Endometrium (tissue), 2 donors: ENCODE measurements around the gene ZBTB17.

Experiments used
- FAIRE-seq: peaks from 2 replicates; lab custom pipeline; 2012; peaks lifted over from hg19 to GRCh38; lab: Jason Lieb, UNC
- donor health status: control.
- donor health status: control.

ZBTB17 gene

DNA sequence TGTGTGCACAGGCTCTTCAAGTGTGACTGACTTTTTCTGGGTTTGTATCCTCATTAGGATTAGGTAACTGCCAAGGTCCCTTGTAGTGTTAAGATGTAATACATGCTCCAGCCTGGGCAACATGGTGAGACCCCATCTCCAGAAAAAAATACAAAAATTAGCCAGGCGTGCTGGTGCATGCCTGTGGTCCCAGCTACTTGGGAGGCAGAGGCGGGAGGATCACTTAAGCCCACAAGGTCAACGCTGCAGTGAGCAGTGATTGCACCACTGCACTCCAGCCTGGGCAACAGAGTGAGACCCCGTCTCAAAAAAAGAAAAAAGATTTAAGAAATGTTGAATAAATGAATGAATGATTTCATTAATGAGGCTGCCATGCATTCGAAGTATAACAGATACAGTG is 15.1 kb downstream of the ZBTB17 start:
- no peak for FAIRE-seq

DNA sequence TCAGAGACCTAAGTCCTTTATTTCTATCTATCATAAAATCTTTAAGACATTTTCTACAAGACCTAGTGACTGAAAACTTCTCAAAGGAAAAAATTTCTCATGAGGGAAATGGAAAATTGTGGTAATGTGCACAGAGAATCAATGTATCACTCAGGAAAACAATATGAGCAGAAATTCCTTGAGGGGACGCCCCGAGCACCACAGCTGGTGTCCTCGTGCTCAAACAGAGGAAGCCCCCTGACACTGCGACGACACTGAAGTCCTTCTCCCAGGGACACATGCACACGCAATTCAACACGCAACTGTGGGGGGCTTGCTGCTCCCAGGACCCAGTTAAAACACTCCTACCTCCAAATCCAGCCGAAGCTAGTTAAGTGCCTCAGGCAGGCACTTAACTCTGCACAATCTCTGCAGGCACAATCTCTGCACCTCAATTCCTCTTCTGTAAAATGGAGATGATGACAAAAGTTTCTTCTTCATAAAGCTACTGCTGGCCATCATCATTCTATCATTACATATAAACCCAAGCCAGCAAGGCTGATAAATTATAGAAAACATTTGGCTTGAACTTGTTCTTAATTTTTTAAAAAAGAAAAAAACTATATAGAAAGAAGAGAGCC is 16.0 kb downstream of the ZBTB17 start:
- no peak for FAIRE-seq

DNA sequence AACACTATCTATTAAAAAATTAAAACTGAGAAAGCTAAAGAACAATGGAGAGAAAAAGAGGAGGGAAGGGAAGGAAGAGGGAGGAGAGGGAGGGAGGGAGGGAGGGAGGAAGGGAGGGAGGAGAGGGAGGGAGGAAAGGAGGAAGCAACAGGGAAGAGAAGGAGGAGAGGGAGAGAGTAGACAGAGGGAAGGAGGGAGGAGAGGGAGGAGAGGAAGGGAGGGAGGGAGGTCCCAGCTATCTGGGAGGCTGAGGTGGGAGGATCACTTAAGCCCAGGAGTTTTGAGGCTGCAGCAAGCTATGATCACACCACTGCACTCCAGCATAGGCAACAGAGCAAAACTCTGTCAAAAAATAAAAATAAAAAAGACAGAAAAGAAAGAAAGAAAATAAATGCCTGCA is 16.5 kb downstream of the ZBTB17 start:
- FAIRE-seq: no peak

DNA sequence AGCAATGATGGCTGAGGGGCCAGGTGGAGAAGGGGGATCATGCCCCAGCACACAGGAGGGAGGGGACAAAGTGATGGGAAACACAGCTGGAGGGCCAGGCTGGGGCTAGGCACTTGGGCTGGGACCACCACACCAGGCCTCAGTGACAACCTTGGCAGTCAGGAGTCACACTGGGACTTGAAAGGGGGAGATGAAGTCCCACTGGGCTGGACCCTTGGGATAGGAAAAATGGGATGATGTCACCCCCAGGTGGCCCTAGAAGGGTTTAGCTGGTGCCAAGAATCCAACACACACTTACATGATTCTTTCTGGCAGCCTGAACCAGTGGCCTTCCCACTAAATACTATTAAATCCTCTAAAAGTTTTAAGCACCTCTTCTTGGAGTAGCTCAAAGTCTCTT is 17.1 kb downstream of the ZBTB17 start:
- FAIRE-seq: no peak

DNA sequence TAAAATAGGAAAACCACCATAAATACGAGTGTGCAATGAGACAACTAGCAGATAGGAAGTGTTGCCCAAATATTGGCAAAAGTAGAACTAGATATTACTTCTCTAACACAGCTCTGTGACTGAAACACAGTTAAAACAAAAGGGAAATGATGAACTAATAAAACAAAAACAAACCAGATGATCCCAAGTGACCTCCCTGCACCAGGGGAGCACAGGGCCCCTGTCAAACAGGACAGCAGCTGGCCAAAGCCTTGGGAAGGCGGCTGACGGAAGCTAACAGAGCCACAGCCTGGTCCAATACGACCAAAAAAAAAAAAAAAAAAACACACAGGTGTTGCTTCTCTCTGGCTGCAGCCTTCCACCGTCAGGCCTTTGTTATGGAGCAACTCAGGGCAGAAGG is 17.8 kb downstream of the ZBTB17 start:
- FAIRE-seq: no peak

DNA sequence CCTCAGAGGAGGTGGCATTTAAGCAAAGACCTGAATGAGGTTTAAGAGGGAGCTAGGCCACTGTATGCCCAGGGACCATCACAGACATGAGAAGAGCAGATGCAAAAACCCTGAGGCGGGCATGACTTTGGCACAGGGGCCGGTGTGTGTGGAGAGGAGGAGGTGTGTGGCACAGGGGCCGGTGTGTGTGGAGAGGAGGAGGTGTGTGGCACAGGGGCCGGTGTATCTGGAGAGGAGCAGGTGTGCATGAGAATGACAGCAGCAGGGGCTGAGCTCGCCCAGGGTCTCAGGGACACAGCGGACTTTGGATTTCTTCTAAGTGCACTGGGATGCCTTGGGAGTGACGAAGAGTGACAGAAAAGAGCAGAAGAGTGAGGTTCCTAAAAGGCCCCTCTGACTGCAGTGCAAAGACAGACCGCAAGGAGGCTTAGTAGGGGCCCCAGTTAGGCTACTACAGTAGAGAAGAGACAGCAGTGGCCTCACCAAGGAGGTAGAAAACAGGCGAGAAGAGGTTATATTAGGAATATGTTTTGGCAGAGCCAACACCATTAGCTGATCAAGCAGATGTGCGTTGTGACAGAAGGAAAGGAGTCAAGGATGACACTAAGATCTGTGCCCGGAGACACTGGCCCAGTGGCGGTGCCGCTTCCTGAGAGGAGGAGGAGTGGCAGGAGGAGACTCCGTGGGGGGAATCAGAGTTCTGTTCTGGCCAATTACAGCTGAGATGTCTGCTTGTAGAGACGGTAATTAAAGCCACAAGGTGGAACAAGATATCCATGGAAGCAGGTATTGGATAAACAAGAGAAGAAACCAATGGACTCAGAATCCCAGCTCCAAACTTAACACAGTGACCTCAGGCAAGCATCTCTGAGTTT is 18.4 kb downstream of the ZBTB17 start:
- FAIRE-seq: no peak

DNA sequence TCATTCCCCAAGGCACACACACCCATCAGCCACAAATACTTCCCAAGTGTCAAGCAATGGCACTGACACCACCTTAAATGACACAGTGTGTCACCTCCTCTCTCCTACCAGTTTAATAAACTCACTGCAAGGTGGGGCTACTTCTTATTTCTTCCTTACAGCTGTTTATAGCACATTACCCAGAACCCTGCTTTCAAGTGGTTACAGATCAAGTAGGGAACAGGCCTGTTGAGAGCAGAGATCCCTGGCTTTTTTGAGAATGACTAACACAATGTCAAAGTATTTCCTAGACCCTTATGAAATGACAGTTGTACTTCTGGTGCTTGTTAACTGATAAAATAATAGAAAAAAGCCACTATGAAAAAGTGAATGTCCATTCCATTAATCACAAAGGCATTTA is 19.8 kb downstream of the ZBTB17 start:
- no peak for FAIRE-seq

DNA sequence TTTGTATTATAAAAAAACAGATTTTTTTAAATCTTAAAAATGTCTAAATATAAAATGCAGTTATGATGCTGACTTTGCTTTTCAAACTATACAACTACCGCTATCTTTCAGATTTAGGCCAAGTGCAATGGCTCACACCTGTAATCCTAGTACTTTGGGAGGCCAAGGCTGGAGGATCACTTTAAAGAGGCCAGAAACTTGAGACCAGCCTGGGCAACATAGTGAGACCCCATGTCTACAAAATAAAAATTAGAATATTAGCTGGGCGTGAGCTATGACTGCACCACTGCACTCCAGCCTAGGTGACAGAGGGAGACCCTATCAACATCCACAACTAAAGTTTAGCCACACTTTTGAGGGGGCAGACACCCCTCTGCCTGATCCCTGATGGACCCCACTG is 20.3 kb downstream of the ZBTB17 start:
- FAIRE-seq: no peak

DNA sequence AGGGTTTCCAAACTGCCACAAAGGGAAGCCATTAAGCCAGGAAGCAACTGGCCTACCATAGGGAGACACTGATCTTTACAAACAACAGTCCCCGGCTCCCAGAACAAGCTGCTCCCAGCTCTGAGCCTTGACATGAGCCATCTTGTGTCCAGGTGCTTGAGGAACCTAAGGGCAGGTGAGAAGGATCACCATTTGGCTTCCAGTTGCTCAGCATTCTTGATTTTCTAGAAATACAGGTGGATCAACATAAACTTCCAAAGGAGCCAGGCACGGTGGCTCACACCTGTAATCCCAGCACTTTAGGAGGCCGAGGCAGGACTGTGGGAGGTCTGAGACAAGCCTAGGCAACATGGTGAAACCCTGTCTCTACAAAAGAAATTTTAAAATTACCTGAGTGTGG is 21.6 kb downstream of the ZBTB17 start:
- FAIRE-seq: no peak

DNA sequence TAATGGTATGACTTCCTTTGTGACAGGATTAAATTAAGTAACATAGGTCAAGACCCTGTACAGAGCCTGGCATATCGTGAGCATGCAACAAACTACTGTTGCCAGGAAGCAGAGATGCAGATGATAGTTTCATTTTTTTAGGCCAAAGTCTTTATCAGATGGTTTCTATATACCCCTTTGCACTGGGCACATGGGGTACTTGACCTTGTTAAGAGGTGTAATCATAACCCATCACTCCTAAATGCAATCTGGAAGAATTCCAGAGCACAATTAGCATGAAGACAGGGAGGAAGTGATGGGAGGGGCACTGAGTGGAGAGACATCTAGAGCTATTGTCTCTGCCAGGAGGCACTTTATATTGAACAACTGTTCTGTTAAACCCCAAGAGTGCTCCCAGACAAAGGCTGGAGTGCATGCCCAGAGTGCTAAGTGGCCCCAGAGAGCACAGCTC is 22.1 kb downstream of the ZBTB17 start:
- no peak for FAIRE-seq

DNA sequence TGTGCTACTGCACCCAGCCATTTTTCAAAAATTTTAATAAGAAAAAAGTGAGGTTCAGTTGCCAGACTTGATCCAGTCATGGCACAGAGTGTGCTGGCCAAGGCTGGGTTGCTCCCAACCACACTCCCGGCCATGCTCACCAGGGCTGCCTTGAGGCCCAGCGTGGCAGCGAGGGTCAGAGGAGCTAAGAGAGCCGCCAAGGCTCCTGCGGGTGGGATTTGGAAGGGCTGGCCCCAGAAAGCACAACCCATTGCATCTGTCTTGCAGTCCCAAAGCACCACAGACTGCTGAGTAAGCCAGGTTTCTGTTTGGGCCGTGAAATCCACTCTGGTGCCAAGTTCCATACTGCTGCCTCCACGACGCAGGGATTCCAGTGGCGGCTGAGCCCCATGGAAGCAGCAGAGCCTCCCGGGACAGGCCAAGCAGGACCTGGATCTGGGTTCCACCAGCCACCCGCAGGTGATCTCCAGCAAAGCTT is 22.6 kb downstream of the ZBTB17 start:
- no peak for FAIRE-seq

DNA sequence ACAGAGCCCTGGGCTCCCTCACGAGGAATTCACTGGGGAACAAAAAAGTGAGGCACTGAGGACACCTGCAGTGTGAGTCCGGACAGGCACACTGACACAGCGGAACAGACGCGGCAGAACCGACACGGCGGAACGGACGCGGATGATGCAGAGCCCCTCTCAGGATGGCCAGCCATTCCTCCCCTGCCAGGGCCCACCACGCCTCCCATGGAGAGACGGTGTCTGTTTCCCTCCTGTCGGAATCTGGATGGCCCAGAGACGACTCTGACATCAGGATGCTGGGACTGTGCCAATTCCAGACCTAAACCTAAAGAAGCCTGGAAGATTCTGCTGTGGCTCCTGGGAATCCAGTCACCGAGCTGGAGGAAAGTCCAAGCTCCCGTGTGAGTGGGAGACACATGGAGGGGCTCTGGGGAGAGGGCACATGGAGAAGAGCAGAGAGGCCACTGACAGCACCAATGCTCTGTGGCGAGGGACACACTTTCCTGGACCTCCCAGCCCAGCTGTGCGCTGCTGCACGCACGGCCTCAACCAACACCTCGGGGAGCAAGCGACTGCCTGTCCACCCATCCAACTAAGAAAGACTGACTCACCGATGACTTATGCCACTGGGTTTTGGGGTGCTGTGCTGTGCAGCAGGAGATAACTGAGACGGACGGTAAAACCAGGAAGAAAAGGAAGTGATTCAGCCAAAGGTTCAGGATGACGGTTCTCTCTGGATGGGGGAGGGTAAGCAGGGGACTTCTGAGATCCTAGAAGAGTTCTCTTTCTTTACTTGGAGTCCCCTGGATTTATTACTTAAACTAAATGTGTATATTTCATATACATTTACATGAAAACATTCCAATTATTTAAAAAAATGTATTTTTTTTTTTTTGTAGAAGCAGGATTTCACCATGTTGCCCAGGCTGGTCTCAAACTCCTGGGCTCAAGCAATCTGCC is 23.3 kb downstream of the ZBTB17 start:
- FAIRE-seq: no peak

DNA sequence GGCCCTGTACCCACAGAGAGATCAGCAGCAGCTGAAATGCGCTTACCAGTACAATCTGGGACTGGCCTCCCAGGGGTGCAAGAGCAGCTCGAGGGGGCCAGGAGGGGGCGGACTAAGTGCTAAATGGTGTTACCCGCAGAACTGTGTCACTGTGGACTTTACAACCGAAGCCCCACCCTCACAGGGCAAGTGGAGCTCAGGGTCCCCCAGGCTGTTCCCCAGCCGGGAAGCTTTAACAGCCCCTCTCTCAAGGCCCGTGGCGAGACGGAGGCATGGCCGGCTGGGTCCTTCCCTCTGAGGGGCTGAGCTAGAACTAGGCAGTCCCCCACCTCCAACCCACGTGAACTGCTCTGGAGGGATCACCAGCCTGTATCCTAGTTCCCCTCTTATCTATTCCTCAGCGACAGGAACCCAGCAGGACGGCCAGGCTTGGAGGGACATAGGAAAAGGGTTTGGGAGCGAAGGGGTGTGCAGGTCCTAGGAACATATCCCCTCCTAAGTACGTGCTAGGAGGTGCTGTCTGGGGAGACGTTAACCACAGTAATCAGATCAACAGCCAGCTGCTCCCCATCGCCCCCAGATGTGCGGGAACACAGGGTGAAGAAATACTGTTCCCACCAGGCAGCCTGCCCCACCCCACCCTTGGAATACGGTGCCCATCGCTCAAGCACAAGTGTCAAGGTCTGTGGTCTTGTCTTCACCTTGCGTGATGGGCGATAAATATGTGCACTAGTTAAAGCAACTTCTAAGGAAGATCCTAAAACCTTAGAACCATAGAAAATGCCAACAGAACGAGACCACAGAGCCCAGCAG is 24.4 kb downstream of the ZBTB17 start:
- FAIRE-seq: no peak

DNA sequence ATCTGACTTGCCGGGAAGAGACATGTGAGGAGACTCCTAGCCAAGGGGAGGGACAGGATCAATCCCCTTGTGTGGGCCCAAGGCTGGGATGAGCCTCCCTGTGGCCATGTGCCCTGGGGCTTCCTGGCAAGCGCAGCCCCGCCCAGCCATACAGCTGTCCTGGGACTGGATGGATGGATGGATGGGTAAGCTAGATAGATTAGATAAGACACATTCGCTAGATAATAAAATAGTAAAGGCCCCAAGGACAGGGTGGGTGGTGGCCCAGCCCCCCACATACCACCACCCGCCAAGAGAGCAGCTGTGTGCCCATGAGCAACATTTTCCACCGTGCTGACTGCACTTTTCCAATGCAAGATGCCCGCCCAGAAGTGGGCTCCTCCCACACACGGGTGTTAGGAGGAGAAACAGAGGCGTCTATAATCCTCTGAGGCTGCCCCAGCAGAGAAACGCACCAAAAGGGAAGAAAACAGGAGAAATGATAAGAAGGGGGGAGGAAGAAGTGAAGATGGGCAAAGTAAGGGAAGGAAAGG is 25.1 kb downstream of the ZBTB17 start:
- FAIRE-seq: no peak

DNA sequence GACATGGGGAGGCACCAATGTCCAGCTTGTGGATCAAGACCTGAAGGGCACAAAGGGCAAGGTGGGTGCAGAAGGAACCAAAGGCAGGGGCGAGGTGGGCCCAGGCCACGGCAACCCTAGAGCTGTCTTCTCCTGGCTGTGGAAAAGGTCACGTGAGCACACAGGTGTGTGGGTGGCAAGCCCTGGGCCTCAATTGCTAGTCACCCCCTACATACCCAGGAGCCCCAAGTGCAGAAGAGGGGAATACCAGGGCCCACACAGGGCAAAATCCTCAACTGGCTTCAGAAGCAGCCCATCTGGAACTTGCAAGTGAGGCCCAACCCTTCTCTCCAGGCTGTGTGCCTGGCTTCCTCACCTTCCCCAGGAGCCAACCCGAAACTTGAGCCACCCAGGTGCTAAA is 25.6 kb downstream of the ZBTB17 start:
- FAIRE-seq: no peak

DNA sequence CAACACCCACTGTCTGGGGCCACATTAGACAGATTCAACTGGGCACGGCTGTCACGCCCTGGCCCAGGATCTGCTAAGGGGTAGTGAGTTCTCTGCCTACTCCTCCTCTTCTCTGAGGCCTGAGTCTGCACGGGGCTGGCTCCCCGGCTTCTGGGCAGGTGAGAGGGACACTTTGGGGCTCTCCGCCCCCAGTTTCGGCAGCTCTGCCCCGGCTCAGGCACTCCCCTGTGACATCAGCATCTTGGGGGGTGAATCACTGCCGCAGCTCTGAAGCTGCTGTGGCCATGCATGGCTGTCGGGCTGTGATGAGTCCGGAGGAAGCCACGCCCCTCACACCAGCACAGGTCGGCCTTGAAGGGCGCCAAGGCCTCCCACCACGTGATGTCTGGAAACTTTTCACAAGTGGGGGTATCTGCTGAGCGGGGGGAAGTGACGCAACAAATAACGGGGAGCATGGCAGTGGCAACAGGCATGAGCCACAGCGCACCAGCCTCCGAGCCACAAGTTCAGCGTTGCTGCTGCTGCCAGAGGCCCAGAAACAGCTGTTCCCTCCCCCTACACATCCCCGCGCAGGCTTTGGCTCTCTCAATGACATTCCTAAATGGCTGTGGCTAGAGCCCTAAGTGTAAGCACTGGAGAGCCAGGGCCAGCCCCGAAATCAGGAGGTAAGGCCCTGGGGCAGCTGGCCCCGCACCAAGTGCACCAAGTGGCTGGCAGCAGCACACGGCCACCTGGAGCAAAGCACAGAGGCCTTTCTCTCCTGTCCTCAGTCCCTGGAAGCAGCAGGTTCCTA is 26.3 kb downstream of the ZBTB17 start:
- no peak for FAIRE-seq

DNA sequence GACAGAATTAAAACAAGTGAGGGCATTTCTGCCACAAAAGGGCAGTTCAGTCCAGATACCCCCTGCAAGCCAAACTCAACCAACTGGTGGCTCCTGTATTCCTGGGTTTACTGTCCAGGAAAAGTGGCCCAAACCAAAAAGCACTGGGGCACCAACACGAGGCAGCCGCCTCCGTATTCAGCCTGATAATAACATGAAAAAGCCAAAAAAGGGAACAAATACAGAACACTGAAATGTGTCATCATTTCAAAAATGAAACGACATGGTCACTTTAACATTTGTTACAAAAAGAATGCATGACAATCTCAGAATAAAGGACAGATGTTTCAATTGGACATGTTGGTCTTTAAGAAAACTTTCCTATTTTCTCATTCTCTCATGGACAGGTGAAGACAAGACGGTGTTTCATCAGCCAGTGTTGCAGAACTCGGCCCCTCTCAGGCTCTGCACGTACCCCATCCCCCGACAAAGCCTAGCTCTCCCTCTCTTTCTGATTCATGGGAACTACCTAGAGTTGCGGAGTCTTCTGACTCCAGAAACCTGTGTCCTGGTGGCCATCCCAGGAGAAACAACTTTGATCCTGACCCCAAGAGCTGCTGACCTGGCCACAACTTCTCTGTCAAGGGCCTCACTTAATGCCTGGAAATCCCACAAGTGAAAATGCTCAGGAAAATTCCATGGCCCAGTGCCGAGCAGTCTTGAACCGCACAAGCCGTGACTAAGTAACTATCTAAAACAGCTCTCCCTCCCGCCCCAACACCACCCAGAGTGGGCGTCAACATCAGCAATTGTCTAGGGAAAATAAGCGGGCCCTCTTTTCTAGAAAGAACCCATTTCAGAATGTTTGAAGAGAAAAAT is 27.1 kb downstream of the ZBTB17 start:
- no peak for FAIRE-seq

DNA sequence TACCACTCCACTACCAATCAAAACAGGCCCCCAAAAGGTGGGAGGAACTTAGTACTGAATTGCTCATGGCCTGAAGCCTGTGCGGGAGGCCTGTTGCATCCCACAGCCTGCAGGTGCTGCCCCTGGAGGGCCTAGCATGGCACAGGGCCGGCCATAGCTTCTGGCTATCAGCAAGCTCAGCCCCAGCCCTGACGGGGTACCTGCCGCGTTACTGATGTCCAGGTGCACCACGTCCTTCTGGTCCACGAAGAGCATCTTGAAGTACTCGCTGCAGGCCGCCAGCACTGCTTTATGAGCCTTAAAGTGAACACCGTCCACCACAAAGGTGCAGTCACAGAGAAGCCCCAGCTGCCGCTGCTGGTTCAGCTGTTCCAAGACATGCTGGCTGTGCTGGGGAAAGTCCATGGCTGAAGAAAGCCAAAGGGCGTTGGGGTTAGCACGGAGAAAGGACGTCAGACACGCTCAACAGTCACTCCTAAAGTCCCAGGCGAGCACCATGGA is 27.8 kb downstream of the ZBTB17 start:
- FAIRE-seq: no peak

DNA sequence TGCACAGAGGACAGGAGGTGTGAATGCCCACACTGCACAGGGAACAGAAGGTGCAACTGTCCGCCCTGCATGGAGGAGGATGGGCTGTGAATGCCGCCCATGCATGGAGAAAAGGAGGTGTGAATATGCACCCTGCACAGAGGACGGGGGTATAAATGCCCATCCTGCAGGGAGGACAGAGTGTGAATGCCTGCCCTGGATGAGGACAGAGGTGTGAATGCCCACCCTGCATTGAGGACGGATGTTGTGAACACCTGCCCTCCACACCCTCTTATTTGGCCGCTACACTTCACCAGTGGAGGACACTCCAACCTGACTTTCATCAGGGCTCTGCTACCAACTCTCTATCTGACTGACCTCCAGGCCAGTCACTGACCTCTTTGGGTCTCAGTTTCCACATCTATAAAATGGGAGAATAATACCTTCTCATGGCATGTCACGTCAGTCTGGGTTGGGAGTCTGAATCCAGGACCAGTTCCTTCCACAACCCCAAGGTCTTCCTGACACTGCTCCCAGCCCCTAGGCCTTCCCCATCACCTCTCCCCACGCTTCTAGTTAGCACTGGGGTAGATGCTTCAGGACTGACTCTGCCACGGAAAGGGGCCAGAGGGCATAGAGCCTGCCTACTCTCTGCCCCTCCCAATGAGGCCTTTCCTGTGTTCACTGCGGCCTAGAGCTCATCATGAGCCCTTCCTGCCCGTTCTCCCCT is 28.4 kb downstream of the ZBTB17 start:
- FAIRE-seq: no peak
